ENCODE results near the gene HOXD11. TPM values are rescaled to one million over a fixed set of nuclear protein-coding genes. Genes with fewer than 3 reads are reported as not detected.

Gene HOXD11
- total RNA-seq, 1 donor from 2014 or later: not detected

GRCh38 chr2:176126929-176127773 is 20.1 kb downstream of the HOXD11 start:
- no peak overlapping the region for H3K4me3 ChIP-seq
- peaks cover 96% of the 10 kb centered on the region for H3K27me3 ChIP-seq (ENCODE audit: low read depth)
- no peak overlapping the region for H3K27ac ChIP-seq
- peak; percentile 91 for TF ChIP-seq CTCF (IDR thresholded peaks at IDR 0.05)
- no peaks in the 10 kb centered on the region for H3K9me3 ChIP-seq
- ATAC-seq: no peak
- DNase-seq: no peak
- intact Hi-C loops (cut with DNase I): loop anchor here (5.0 kb wide), 2 partner anchors 510 to 525 kb away; no protein-coding TSS in a partner anchor
- H3K4me1 ChIP-seq: peaks cover 29% of the 10 kb centered on the region
- H3K36me3 ChIP-seq: no peaks in the 10 kb centered on the region

GRCh38 chr2:176127774-176128072 is 20.6 kb downstream of the HOXD11 start:
- TF ChIP-seq CTCF (IDR thresholded peaks at IDR 0.05): no peak
- Histone ChIP-seq H3K27me3 (ENCODE audit: low read depth) (peaks cover 96% of the 10 kb centered on the region), H3K4me3 (no peak overlapping the region), H3K36me3 (no peaks in the 10 kb centered on the region), H3K27ac (no peak overlapping the region), H3K4me1 (peaks cover 29% of the 10 kb centered on the region), H3K9me3 (no peaks in the 10 kb centered on the region)
- intact Hi-C loops (cut with DNase I): loop anchor here (5.0 kb wide), 2 partner anchors 510 to 525 kb away; no protein-coding TSS in a partner anchor
- DNase-seq (no peak), ATAC-seq (no peak)

- H3K36me3 ChIP-seq: no peaks in the 10 kb centered on the region
- no peak for DNase-seq
- ATAC-seq: no peak
- no peak overlapping the region for H3K27ac ChIP-seq
- no peak for TF ChIP-seq CTCF (IDR thresholded peaks at IDR 0.05)
- no peak overlapping the region for H3K4me3 ChIP-seq
- intact Hi-C loops (cut with DNase I): loop anchor here (5.0 kb wide), 2 partner anchors 509 to 524 kb away; no protein-coding TSS in a partner anchor
- peaks cover 24% of the 10 kb centered on the region for H3K4me1 ChIP-seq
- H3K27me3 ChIP-seq (ENCODE audit: low read depth): peaks cover 96% of the 10 kb centered on the region
- no peaks in the 10 kb centered on the region for H3K9me3 ChIP-seq
Measured at GRCh38 chr2:176128172-176128981, 21.3 kb downstream of the HOXD11 start.

GRCh38 chr2:176128982-176129796 is 22.1 kb downstream of the HOXD11 start, which contains the start of gene HOXD8:
HOXD8 (plus strand) TSS chr2:176129705; CDS start chr2:176130367, 662 bp downstream.
- Histone ChIP-seq H3K27ac (no peak within 1 kb of the TSS), H3K27me3 (ENCODE audit: low read depth) (peaks cover 96% of the 10 kb centered on the region), H3K9me3 (no peaks in the 10 kb centered on the region), H3K4me3 (peak within 1 kb of the TSS; percentile 38), H3K36me3 (no peaks in the 10 kb centered on the region), H3K4me1 (peaks cover 24% of the 10 kb centered on the region)
- no peak for TF ChIP-seq CTCF (IDR thresholded peaks at IDR 0.05)
- DNase-seq (no peak), ATAC-seq (peak; percentile 28 to 34)
- intact Hi-C loops (cut with DNase I): loop anchor here (5.0 kb wide), 2 partner anchors 508 to 523 kb away; no protein-coding TSS in a partner anchor

DNA sequence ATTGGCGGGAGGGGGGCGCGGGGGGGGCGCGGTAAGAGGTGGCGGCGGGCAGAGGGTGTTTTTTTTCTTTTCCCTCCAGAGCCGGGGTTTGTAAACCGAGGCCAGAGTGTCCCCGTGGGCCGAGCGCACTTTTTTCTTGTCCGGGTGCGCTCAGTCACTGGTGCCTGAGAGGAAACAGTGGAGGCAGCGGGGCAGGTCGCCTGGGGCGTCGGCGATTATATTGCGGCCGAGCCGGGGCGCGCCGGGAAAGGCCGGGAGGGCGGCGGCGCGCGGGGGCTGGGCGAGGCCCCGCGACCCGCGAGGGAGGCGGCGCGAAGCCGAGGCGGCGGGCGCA is 22.7 kb downstream of the HOXD11 start:
- Histone ChIP-seq H3K27ac (no peak overlapping the region), H3K4me1 (peaks cover 24% of the 10 kb centered on the region), H3K36me3 (no peaks in the 10 kb centered on the region), H3K9me3 (no peaks in the 10 kb centered on the region), H3K4me3 (peak overlapping the region; percentile 21), H3K27me3 (ENCODE audit: low read depth) (peaks cover 96% of the 10 kb centered on the region)
- intact Hi-C loops (cut with DNase I): loop anchor here (5.0 to 10.0 kb wide), 3 partner anchors 425 to 523 kb away; no protein-coding TSS in a partner anchor
- DNase-seq: no peak
- ATAC-seq: peak in 1 of 2 donors; percentile 29
- no peak for TF ChIP-seq CTCF (IDR thresholded peaks at IDR 0.05)

Measured in lower lobe of right lung (tissue), 2 donors.